MM.1S (cell line): ENCODE data around the gene CREB5.

Source experiments
- DNase-seq: peaks from one replicate; pipeline ENCODE4 v3.0.0-alpha.2; 2015
- H2AFZ ChIP-seq: fragments of 300-600 bp; sonication (generic); 2 replicates; pipeline ENCODE4 v1.6.0; 2016; ENCODE audit warnings: antibody characterized with exemption, low read length
- H3F3A ChIP-seq: fragments of 300-600 bp; sonication (generic); 2 replicates; pipeline ENCODE4 v1.6.1; 2016; ENCODE audit warnings: mild to moderate bottlenecking, antibody characterized with exemption, low read length, moderate library complexity, mixed read lengths; ENCODE audit not compliant: insufficient read depth
- H3K27ac ChIP-seq: fragments of 300-600 bp; sonication (generic); 2 replicates; pipeline ENCODE4 v1.5.1; 2016; ENCODE audit warnings: mild to moderate bottlenecking, low read length
- H3K27me3 ChIP-seq: fragments of 300-600 bp; sonication (generic); replicated peaks from 2 replicates; pipeline ENCODE4 v1.6.0; 2016; ENCODE audit warnings: low read length; ENCODE audit not compliant: insufficient read depth
- H3K36me3 ChIP-seq: fragments of 300-600 bp; sonication (generic); replicated peaks from 2 replicates; pipeline ENCODE4 v1.6.1; 2016; ENCODE audit warnings: mild to moderate bottlenecking, low read length, mixed read lengths; ENCODE audit not compliant: insufficient read depth
- H3K4me1 ChIP-seq: fragments of 300-600 bp; sonication (generic); 2 replicates; pipeline ENCODE4 v1.6.1; 2016; ENCODE audit warnings: low read length, mixed read lengths
- H3K4me2 ChIP-seq: fragments of 300-600 bp; sonication (generic); 2 replicates; pipeline ENCODE4 v1.6.0; 2016; ENCODE audit warnings: low read depth, low read length
- H3K4me3 ChIP-seq: fragments of 300-600 bp; sonication (generic); 2 replicates; pipeline ENCODE4 v1.5.1; 2016; ENCODE audit warnings: low read length, mixed read lengths
- H3K79me2 ChIP-seq: fragments of 300-600 bp; sonication (generic); 2 replicates; pipeline ENCODE4 v1.6.1; 2016; ENCODE audit warnings: mixed run types, low read length, mixed read lengths
- H3K9ac ChIP-seq: fragments of 300-600 bp; sonication (generic); 2 replicates; pipeline ENCODE4 v1.6.1; 2016; ENCODE audit warnings: low read length, mixed read lengths
- H3K9me2 ChIP-seq: fragments of 300-600 bp; sonication (generic); replicated peaks from 2 replicates; pipeline ENCODE4 v1.6.1; 2016; ENCODE audit warnings: mild to moderate bottlenecking, low read length, mixed read lengths; ENCODE audit not compliant: insufficient read depth
- H3K9me3 ChIP-seq: fragments of 300-600 bp; sonication (generic); replicated peaks from 2 replicates; pipeline ENCODE4 v1.6.1; 2016; ENCODE audit warnings: mild to moderate bottlenecking, low read length, mixed read lengths; ENCODE audit not compliant: insufficient read depth
- H4K20me1 ChIP-seq: fragments of 300-600 bp; sonication (generic); 2 replicates; pipeline ENCODE4 v1.6.1; 2016; ENCODE audit warnings: mild to moderate bottlenecking, low read length, moderate library complexity, mixed read lengths; ENCODE audit not compliant: insufficient read depth
- CTCF ChIP-seq: fragments of 300-600 bp; sonication (generic); IDR thresholded peaks from 2 replicates; pipeline ENCODE4 v1.5.1; 2016; ENCODE audit warnings: antibody characterized with exemption, low read length, mixed read lengths
- EZH2 ChIP-seq: fragments of 300-600 bp; sonication (generic); optimal IDR thresholded peaks from 2 replicates; pipeline ENCODE3; 2017; ENCODE audit warnings: low read depth, mild to moderate bottlenecking, antibody characterized with exemption, low read length, mixed read lengths
- EZH2phosphoT487 ChIP-seq: fragments of 300-600 bp; sonication (generic); IDR thresholded peaks from 2 replicates; pipeline ENCODE4 v1.6.1; 2018; ENCODE audit warnings: antibody characterized with exemption, low read length

The CREB5 gene

GRCh38 chr7:28711114-28711513 is 298.8 kb downstream of the CREB5 start:
- Histone ChIP-seq H3K9ac (no peak overlapping the region), H3K9me3 (no peaks in the 10 kb centered on the region), H3F3A (no peaks in the 10 kb centered on the region), H3K9me2 (no peaks in the 10 kb centered on the region), H3K4me1 (no peaks in the 10 kb centered on the region), H3K27ac (no peak overlapping the region), H4K20me1 (no peaks in the 10 kb centered on the region), H3K4me2 (no peak overlapping the region), H3K4me3 (no peak overlapping the region), H2AFZ (no peak overlapping the region), H3K79me2 (no peaks in the 10 kb centered on the region), H3K36me3 (no peaks in the 10 kb centered on the region), H3K27me3 (no peaks in the 10 kb centered on the region)
- TF ChIP-seq EZH2 (no peak), EZH2phosphoT487 (no peak), CTCF (no peak)
- DNase-seq: no peak

DNA sequence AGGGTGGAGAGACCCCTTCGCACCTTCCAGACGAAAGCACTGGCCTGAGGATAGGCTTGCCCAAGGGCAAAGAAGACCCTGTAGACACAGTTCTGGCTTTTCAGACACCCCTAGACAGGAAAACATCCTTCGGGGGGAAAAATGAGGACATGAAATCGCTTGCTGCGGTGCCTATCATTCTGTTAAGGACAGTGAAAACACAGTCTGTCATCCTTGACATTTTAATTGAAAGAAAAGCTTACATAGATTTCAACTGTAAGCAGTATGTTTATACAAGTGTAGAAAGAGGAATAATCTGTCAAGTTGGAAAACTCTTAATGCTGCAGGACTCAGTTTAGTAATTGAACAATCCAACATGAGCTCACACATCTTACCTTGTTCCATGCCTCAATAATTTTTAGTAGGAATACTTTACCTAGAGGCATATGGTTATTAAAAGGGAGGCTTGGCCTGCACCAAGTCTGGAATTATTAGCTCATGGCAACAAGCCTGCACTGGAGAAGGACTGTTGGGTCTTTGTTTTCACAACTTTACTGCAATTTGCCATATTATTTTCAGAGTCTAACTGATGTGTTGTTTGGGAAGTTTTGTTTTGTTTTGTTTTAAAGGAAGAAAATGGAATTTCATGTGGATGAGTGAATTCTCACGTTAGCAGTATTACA is 302.3 kb downstream of the CREB5 start:
- H3K9me3 ChIP-seq: no peaks in the 10 kb centered on the region
- H3K9me2 ChIP-seq: no peaks in the 10 kb centered on the region
- H3K9ac ChIP-seq: no peak overlapping the region
- H3K4me2 ChIP-seq: no peak overlapping the region
- DNase-seq: no peak
- H3K27me3 ChIP-seq: no peaks in the 10 kb centered on the region
- no peaks in the 10 kb centered on the region for H3K4me1 ChIP-seq
- H3K27ac ChIP-seq: no peak overlapping the region
- TF ChIP-seq EZH2 (no peak), CTCF (no peak), EZH2phosphoT487 (no peak)
- H3K79me2 ChIP-seq: no peaks in the 10 kb centered on the region
- H4K20me1 ChIP-seq: no peaks in the 10 kb centered on the region
- H3K4me3 ChIP-seq: no peak overlapping the region
- no peaks in the 10 kb centered on the region for H3K36me3 ChIP-seq
- no peak overlapping the region for H2AFZ ChIP-seq
- H3F3A ChIP-seq: no peaks in the 10 kb centered on the region

DNA sequence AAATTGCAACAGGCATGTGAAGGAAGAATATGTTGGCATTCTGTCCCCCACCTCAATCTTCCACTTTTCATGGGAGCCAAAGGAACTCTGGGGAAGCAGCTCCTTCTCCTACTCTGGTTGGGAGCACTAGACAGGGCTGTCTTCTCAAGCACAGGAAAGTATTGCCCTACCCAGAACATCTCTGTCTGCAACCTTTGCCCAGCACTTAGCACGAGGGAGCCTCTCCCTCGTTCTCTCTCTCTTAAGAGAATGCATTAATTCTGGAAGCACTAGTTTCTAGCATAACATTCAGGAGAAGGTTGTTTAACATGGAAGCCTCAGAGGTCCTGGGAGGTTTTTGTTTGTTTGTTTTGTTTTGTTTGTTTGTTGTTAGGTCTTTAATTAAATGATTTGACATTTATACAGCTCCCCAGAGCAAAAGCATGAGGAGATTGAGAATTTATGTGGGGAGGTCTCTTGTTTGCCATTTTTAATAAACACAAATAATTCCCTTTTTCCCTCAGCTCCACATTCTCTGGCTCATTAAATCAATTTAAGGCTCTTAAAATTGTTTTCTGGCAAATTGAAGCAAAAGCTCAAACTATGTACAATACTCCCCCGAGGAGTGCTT is 305.2 kb downstream of the CREB5 start:
- Histone ChIP-seq H3K79me2 (no peaks in the 10 kb centered on the region), H3K4me3 (no peak overlapping the region), H3K9ac (no peak overlapping the region), H4K20me1 (no peaks in the 10 kb centered on the region), H3K27ac (no peak overlapping the region), H3K9me3 (no peaks in the 10 kb centered on the region), H3K4me1 (no peaks in the 10 kb centered on the region), H3K9me2 (no peaks in the 10 kb centered on the region), H2AFZ (no peak overlapping the region), H3K27me3 (no peaks in the 10 kb centered on the region), H3K36me3 (no peaks in the 10 kb centered on the region), H3K4me2 (no peak overlapping the region), H3F3A (no peaks in the 10 kb centered on the region)
- DNase-seq: no peak
- no peak for TF ChIP-seq EZH2
- TF ChIP-seq CTCF: no peak
- TF ChIP-seq EZH2phosphoT487: no peak
